Naive B cell (primary cell): ENCODE data around the gene RSAD2. TPM values are rescaled to one million over a fixed set of nuclear protein-coding genes. Genes with fewer than 3 reads are reported as not detected.
"Not testable (repeated sequence)": the region's sequence is repeated elsewhere in the genome, so short reads cannot be mapped to it uniquely, and the experiment has no call there.

Source experiments
- ATAC-seq, 2 donors: fragments of 150-1000 bp; cut with Tn5 transposase; 2 replicates each; pipeline ENCODE4 v1.10.0; 2021; ENCODE audit warnings: low read depth in 2 of 2, mild to moderate bottlenecking in 2 of 2, moderate library complexity in 2 of 2
- DNase-seq: peaks from one replicate; pipeline ENCODE4 v3.0.0; 2022
- H3K27ac Mint-ChIP-seq, 6 donors: one replicate each; pipeline ENCODE4 v1.8.0; 2020 to 2022; ENCODE audit warnings: mild to moderate bottlenecking in 6 of 6, mixed read lengths in 6 of 6, moderate library complexity in 5 of 6, inconsistent platforms in 2 of 6
- H3K27me3 Mint-ChIP-seq, 3 donors: one replicate each; pipeline ENCODE4 v1.8.0; 2021 to 2022; ENCODE audit warnings: mixed read lengths in 3 of 3, mild to moderate bottlenecking in 1 of 3
- H3K36me3 Mint-ChIP-seq, 2 donors: one replicate each; pipeline ENCODE4 v1.8.0; 2020 to 2022; ENCODE audit warnings: mixed read lengths in 2 of 2, inconsistent platforms in 1 of 2, mild to moderate bottlenecking in 1 of 2
- H3K4me1 Mint-ChIP-seq, 3 donors: one replicate each; pipeline ENCODE4 v1.8.0; 2020 to 2022; ENCODE audit warnings: mixed read lengths in 3 of 3, inconsistent platforms in 1 of 3, mild to moderate bottlenecking in 1 of 3, moderate library complexity in 1 of 3
- H3K4me3 Mint-ChIP-seq, 8 donors: one replicate each; pipeline ENCODE4 v1.8.0; 2020 to 2022; ENCODE audit warnings: mild to moderate bottlenecking in 8 of 8, mixed read lengths in 8 of 8, moderate library complexity in 8 of 8, inconsistent platforms in 2 of 8
- H3K9me3 Mint-ChIP-seq, 7 donors: one replicate each; pipeline ENCODE4 v1.8.0; 2020 to 2022; ENCODE audit warnings: mixed read lengths in 7 of 7, mild to moderate bottlenecking in 5 of 7, inconsistent platforms in 2 of 7, moderate library complexity in 1 of 7
- polyA plus RNA-seq, 6 donors: library from polyadenylated mRNA; unstranded; fragments of 300-500 nt; fragmentation: Illumina TruSeq; gene quantifications; one replicate each; pipeline ENCODE4 v1.2.3, GENCODE V29; 2021; ENCODE audit warnings: low read depth in 6 of 6

The RSAD2 gene
- polyA plus RNA-seq, 6 donors from 2014 or later = 2.0 to 8.5 (median 2.4) TPM; not detected in 1

DNA sequence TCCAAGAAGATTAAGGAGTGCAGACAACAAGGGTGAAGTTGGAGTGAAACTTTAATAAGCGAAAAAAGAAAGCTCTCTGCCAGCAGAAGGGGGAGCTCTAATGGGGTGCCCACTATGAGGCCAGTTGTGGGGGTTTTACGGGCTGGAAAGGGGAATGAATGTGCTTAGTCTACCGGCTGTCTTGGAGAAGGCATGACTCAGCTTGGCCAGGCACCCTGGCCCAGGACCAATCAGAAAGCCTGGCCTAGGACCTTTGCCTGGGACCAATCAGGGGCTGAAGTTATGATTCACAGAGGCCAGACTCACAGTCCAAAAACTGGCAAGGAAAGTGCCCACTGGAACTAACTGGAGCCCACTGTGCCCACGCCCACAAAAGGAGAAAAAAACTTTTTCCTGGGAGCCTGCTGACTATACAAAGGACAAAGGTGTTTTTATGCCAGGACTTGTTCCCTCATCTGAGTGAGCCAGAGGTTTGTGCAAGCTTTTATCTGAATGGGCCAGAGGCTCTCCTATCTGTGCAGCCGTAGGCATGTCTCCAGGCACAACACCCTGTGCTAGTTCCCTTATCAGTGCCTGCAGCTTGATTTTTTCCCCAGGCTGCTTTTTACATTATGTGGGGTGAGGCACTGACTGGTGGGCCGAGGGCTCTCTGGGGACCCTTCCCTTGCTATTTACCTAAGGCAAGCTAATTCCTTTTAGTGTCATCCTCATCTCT is 30.5 kb upstream of the RSAD2 start:
- Mint-ChIP-seq H3K36me3 (peaks cover 57% of the 10 kb centered on the region in 2 donors), H3K27me3 (no peaks in the 10 kb centered on the region), H3K4me1 (no peaks in the 10 kb centered on the region), H3K27ac (no peak overlapping the region), H3K4me3 (no peak overlapping the region), H3K9me3 (peaks cover 4 to 86% (median 65%) of the 10 kb centered on the region in 7 donors)
- DNase-seq (no peak), ATAC-seq (no peak)

DNA sequence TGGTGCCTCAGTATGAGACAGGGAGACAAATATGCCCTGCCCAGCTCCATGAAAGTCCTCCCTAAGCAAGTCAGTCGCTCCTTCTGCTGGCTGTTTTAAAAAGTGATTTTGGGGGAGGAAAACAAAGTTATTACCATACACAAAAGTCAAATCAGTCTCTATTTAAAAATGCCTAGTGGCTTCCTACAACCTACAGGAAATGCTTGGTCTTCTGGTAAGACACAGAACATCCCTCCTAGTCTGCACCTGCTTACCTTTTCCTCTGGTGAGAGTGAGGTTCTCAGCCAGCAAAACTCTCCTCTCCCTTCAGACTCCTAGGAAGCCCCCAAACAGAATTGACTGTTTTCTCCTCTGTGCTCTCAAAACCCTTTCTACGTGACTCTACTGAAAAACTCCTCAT is 25.4 kb upstream of the RSAD2 start:
- no peak overlapping the region for H3K27ac Mint-ChIP-seq
- no peaks in the 10 kb centered on the region for H3K4me1 Mint-ChIP-seq
- ATAC-seq (no peak), DNase-seq (no peak)
- H3K27me3 Mint-ChIP-seq = no peaks in the 10 kb centered on the region
- peak overlapping the region in 1 of 8 donors; percentile 10 for H3K4me3 Mint-ChIP-seq
- peaks cover 47 to 49% of the 10 kb centered on the region in 2 donors for H3K36me3 Mint-ChIP-seq
- peaks cover 0 to 40% (median 19%) of the 10 kb centered on the region in 7 donors for H3K9me3 Mint-ChIP-seq

DNA sequence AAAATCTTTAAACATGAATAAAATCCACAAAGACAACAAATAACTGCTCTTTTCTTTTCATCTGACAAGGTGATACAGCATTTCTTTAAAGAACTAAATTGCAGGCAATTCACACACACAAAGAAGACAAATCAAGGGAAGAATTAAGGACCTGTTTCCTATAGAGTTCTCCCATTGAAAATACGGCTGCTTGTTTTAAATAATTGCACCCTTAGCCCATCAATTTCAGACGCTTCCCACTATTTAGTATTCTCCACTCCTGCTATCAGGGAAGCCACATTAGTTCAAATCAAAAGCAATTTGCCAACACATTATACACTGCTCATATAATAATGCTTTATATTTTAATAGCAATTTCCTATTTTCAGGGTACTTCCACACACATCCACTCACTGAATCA is 23.2 kb upstream of the RSAD2 start:
- peaks cover 40 to 45% of the 10 kb centered on the region in 2 donors for H3K36me3 Mint-ChIP-seq
- H3K27me3 Mint-ChIP-seq = no peaks in the 10 kb centered on the region
- DNase-seq = no peak
- H3K4me3 Mint-ChIP-seq = no peak overlapping the region
- peaks cover 7 to 33% (median 14%) of the 10 kb centered on the region in 7 donors for H3K9me3 Mint-ChIP-seq
- no peak for ATAC-seq
- no peaks in the 10 kb centered on the region for H3K4me1 Mint-ChIP-seq
- H3K27ac Mint-ChIP-seq = no peak overlapping the region

DNA sequence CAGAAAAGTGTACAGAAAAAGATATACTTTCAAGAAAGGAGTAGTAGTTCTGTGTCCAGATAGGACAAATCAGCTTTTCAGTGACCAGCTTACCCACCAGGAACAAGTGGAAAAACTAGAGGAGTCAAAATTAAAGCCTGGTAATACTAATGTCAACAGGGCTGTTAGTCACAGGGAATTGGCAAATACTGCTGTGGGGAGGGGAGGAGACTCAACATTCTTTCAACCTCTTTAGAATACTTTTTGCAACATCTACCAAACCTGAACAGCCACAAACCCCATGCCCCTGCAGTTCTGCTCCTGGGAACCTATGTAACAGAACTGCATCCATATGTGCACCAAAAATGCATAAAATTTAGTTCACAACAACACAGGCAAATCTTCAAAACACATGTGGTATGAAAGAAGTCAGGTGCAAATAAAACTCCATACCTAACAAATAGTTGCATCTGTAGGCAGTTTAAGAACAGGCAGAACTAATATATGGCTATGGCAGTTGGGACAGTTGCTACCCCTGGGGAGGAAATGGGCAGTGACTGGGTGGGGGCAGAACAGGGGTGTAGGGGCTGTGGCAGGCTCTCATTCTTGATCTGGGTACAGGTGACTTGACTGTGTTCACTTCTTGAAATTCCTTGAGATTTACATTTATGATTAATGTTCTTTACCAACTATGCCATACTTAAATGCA is 21.6 kb upstream of the RSAD2 start:
- no peaks in the 10 kb centered on the region for H3K4me1 Mint-ChIP-seq
- H3K27me3 Mint-ChIP-seq = no peaks in the 10 kb centered on the region
- no peak overlapping the region for H3K27ac Mint-ChIP-seq
- peaks cover 13 to 38% (median 20%) of the 10 kb centered on the region in 7 donors for H3K9me3 Mint-ChIP-seq
- ATAC-seq = no peak
- H3K4me3 Mint-ChIP-seq = no peak overlapping the region
- peaks cover 41 to 48% of the 10 kb centered on the region in 2 donors for H3K36me3 Mint-ChIP-seq
- no peak for DNase-seq

DNA sequence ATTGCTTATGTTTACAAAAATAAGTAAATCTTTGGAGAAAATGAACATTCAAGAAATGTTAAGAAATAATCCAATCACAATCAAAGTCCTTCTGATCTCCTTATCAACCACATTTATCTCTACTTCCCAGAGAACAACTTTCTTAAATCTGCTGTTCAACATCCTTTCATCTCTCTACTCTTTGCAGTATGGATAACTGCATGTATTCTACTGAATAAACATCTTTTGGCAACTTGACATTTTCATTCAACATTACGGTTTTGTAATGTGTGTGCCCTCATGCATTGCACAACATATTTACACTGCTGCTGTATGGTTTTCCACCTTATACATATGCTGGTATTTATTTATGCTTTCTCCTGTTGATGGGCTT is 21.0 kb upstream of the RSAD2 start:
- Mint-ChIP-seq H3K27me3 (no peaks in the 10 kb centered on the region), H3K4me3 (no peak overlapping the region), H3K36me3 (peaks cover 40 to 52% of the 10 kb centered on the region in 2 donors), H3K9me3 (peaks cover 13 to 37% (median 18%) of the 10 kb centered on the region in 7 donors), H3K27ac (no peak overlapping the region), H3K4me1 (peaks cover 0 to under 1% (median 0%) of the 10 kb centered on the region in 3 donors)
- ATAC-seq (no peak), DNase-seq (no peak)

DNA sequence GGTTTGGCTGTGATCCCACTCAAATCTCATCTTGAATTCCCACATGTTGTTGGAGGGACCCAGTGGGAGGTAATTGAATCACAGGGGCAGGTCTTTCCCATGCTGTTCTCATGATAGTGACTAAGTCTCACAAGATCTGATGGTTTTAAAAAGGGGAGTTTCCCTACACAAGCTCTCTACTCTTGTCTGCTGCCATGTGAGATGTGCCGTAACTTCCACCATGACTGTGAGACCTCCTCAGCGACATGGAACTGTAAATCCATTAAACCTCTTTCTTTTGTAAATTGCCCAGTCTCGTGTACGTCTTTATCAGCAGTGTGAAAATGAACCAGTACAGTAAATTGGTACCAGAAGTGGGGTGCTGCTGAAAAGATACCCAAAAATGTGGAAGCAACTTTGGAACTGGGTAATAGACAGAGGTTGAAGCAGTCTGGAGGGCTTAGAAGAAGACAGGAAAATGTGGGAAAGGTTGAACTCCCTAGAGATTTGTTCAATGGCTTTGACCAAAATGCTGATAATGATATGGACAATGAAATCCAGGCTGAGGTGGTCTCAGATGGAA is 19.0 kb upstream of the RSAD2 start:
- DNase-seq, H3K27me3 Mint-ChIP-seq, ATAC-seq, H3K4me3 Mint-ChIP-seq, H3K27ac Mint-ChIP-seq, H3K4me1 Mint-ChIP-seq: not testable (repeated sequence)
- Mint-ChIP-seq H3K36me3 (peaks cover 41 to 47% of the 10 kb centered on the region in 2 donors), H3K9me3 (peaks cover 13 to 38% (median 18%) of the 10 kb centered on the region in 7 donors)

DNA sequence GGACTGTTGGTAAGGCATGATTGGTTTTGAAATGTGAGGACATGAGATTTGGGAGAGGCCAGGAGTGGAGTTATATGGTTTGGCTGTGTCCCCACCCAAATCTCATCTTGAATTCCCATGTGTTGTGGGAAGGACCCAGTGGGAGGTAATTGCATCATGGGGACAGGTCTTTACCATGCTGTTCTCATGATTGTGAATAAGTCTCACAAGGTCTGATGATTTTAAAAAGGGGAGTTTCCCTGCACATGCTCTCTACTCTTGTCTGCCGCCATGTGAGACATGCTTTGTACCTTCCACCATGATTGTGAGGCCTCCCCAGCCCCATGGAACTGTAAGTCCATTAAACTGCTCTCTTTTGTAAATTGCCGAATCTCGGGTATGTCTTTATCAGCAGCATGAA is 17.3 kb upstream of the RSAD2 start:
- H3K4me1 Mint-ChIP-seq = peaks cover 0 to 10% (median 7%) of the 10 kb centered on the region in 3 donors
- peaks cover 36 to 37% of the 10 kb centered on the region in 2 donors for H3K36me3 Mint-ChIP-seq
- H3K4me3 Mint-ChIP-seq = peak overlapping the region in 1 of 8 donors; percentile 31
- no peak for ATAC-seq
- H3K27ac Mint-ChIP-seq = no peak overlapping the region
- no peaks in the 10 kb centered on the region for H3K27me3 Mint-ChIP-seq
- peaks cover 11 to 38% (median 18%) of the 10 kb centered on the region in 7 donors for H3K9me3 Mint-ChIP-seq
- DNase-seq = no peak

DNA sequence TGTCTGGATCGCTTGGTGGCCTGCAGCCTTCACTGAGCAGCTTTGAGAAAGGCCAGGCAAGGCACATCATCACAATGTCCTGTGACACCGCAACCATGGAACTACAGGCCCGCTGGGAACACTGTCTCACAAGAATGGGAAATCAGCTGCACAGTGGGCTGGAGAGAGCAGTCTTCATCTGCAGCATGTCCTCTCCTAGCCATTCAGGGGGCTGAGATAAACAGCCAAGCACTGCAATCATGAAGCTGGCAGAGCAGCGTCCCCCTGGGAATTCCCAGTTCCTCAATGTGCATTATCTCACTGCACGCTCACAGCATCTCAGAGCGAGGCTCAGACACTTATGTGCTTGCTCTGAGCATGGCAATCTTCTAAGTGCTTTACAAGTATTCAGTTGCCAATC is 13.8 kb upstream of the RSAD2 start:
- Mint-ChIP-seq H3K27ac (peak overlapping the region in 1 of 6 donors; percentile 19), H3K27me3 (no peaks in the 10 kb centered on the region), H3K4me1 (peaks cover 7 to 19% (median 15%) of the 10 kb centered on the region in 3 donors), H3K9me3 (peaks cover 4 to 28% (median 13%) of the 10 kb centered on the region in 7 donors), H3K4me3 (peak overlapping the region in 4 of 8 donors; percentile 26 to 86 (median 74)), H3K36me3 (peaks cover 20 to 29% of the 10 kb centered on the region in 2 donors)
- no peak for ATAC-seq
- DNase-seq = no peak

DNA sequence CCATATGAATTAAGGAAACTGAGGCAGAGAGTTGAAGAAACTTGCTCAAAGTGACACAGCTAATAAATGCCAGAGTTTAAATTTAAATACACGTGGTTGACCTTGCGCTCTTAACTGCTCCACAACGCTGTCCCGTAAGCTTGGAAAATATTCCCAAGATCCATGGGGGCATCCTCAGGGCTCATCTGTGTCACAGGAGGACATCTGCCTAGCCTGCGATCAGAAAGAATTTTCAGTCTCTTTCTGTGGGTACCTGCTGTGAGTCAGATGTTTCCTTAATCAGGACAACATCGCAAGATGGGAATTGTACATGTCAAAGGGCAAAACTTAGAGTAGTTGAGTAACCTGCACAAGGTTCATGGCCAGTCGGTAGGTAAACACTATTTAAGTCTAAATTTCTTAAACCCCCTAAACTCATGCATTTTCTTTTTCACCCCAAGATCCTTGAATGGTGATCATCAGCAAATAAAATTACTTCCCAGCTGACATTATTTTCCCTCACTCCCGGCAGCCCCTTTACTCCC is 13.3 kb upstream of the RSAD2 start:
- Mint-ChIP-seq H3K27me3 (no peaks in the 10 kb centered on the region), H3K36me3 (peaks cover 17 to 25% of the 10 kb centered on the region in 2 donors), H3K4me1 (peaks cover 7 to 19% (median 15%) of the 10 kb centered on the region in 3 donors), H3K9me3 (peaks cover 4 to 23% (median 8%) of the 10 kb centered on the region in 7 donors), H3K4me3 (peak overlapping the region; percentile 58 to 86 (median 74)), H3K27ac (peak overlapping the region in 1 of 6 donors; percentile 60)
- DNase-seq = no peak
- no peak for ATAC-seq

DNA sequence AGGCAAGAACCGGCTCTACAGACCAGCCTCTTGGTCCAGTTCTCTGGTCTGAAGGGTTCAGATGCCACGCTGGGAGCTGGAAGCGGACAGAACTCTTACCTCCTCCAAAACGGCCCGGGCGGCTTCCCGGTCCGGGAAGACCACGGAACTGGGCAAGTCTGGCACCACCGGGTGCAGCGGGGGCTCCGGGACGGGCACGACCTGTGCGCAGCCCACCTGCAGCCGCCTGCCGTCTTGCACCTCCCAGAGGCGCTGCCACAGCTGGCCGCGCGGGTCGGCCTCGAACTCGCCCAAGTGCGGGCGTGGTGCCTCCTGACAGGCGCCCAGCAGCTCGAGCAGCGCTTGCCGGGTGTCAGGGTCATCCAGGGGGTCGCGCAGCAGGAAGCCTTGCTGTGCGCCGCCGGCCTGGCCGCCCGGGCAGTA is 12.6 kb upstream of the RSAD2 start:
- Mint-ChIP-seq H3K9me3 (peaks cover 3 to 16% (median 7%) of the 10 kb centered on the region in 7 donors), H3K36me3 (peaks cover 16 to 22% of the 10 kb centered on the region in 2 donors), H3K4me1 (peaks cover 7 to 19% (median 15%) of the 10 kb centered on the region in 3 donors), H3K4me3 (peak overlapping the region; percentile 58 to 86 (median 74)), H3K27ac (peak overlapping the region in 1 of 6 donors; percentile 56), H3K27me3 (no peaks in the 10 kb centered on the region)
- ATAC-seq (peak; percentile 13 to 16), DNase-seq (no peak)

DNA sequence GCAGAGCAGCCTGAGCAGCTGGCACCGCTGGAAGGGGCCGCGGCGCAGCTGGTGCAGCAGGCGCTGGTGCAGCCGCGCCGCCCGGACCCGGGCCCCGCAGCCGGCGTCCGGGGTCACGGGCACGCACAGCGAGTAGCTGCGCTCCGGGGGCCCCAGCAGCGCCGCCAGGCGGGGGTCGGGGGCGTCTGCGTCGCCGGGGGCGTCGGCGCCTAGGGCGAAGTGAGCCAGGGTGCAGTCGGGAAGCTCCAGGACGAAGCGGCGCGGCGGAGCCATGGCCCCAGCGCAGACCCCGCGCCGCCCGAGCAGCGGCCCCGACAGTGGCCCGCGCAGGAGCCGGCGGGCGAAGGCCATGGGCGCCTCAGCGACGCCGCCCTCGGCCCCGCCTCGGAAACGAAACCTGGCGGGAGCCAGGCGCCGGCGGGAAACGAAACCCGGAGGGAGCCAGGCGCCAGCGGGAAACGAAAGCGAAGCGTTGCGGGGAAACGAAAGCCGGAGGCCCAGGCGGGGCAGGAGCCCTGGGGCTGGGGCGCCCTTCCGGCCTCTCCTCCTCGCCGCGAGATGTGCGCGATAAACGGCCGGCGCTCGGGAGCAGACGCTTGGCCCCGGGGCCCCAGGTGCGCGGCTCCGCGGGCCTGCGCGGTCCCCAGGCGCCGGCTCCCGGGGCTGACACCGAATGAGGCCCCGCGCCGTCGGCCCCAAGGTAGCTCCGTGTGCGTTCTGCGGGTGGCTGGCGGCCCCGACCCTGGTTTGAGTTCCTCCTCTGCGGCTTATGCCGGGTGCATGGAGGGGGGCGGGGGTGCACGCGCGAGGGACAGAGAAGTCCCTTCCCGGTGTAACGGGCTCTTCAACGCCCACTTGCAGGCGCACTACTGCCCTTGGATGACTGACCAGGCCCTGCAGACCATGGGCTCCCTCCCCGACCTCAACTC is 12.0 kb upstream of the RSAD2 start, which contains the start of gene CMPK2:
CMPK2 (minus strand) TSS at position 562 of the 929 bp plus-strand sequence; CDS start at position 351, 211 bp downstream.
- H3K4me1 Mint-ChIP-seq = peaks cover 7 to 19% (median 15%) of the 10 kb centered on the region in 3 donors
- peak within 1 kb of the TSS; percentile 92 to 97 (median 96) for H3K4me3 Mint-ChIP-seq
- H3K36me3 Mint-ChIP-seq = peaks cover 9 to 15% of the 10 kb centered on the region in 2 donors
- ATAC-seq (peak; percentile 77 to 78), DNase-seq (peak; percentile 76)
- peaks cover 0 to 10% (median under 1%) of the 10 kb centered on the region in 7 donors for H3K9me3 Mint-ChIP-seq
- no peaks in the 10 kb centered on the region for H3K27me3 Mint-ChIP-seq
- H3K27ac Mint-ChIP-seq = peak within 1 kb of the TSS in 5 of 6 donors; percentile 5 to 94 (median 71)

DNA sequence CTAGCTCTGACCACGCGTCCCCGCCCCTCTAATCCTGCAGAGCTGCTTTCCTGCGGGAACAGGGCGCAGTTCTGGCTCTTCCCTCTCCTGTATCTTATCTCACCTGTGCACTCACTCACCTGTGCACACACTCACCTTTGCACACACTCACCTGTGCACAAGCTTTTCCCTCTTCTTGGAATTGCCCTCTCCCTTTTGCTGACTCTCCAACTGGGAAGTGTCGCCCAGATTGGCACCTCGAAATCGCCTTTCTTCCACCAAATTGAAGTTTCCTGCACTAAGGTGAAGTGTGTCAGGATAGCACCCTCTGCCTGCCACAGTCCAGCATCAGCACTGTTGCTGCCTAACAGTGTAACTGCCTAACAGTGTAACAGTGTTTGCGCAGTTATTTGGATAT is 11.3 kb upstream of the RSAD2 start:
- Mint-ChIP-seq H3K27ac (peak overlapping the region in 5 of 6 donors; percentile 5 to 94 (median 71)), H3K27me3 (no peaks in the 10 kb centered on the region), H3K4me3 (peak overlapping the region; percentile 92 to 97 (median 96)), H3K36me3 (peaks cover 6 to 13% of the 10 kb centered on the region in 2 donors), H3K9me3 (peaks cover 0 to 4% (median 0%) of the 10 kb centered on the region in 7 donors), H3K4me1 (peaks cover 7 to 19% (median 15%) of the 10 kb centered on the region in 3 donors)
- peak; percentile 34 to 37 for ATAC-seq
- DNase-seq = no peak
